ENCODE measurements around the gene TMEM253. TPM values are rescaled to one million over a fixed set of nuclear protein-coding genes. Genes with fewer than 3 reads are reported as not detected.
A peak's percentile ranks its signal among the peaks of the same experiment; 100 is the strongest.

Gene TMEM253
- total RNA-seq, 4 donors from 2014 or later: 0.94 TPM; not detected in 3

DNA sequence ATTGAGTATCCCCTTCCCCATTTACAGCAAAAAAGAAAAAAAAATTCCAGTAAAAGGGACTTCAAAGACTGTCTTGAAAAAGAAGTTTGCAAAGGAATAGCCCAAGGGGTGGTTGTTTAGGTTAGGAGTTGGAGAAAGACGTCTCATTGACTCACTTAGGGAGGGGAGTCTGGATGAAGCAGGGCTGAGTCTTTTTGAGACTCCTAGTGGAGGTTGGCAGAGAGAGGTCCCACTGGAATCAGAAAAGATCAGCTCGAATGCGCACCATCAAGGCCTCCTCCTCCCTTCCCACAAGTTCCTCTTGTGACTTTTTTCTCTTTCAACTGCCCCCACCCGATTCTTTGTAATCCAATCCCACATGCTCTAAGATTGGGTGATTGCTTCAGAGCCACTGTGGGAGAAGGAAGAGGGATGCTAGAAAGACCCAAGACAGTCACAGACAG, 28.8 kb upstream of the TMEM253 start:
- ATAC-seq: peak; percentile 38
- 0 to 26% methylated on average over 1 to 4 of the region's 4 CpGs for WGBS, 2 donors (ENCODE audit: low coverage in 1 of 2)
- Histone ChIP-seq H3K4me1 (peaks cover 0 to 47% (median 22%) of the 10 kb centered on the region in 3 donors), H3K27ac (peak overlapping the region; percentile 2 to 93 (median 88)), H3K27me3 (no peaks in the 10 kb centered on the region), H3K4me3 (peak overlapping the region; percentile 66 to 78), H3K9me3 (no peaks in the 10 kb centered on the region), H3K36me3 (peaks cover 0 to 43% of the 10 kb centered on the region in 2 donors)
- no peak for TF ChIP-seq EP300 (IDR thresholded peaks at IDR 0.05)
- no peak for TF ChIP-seq CTCF (IDR thresholded peaks at IDR 0.05)
- TF ChIP-seq POLR2A (IDR thresholded peaks at IDR 0.05): no peak
- no peak for TF ChIP-seq POLR2AphosphoS5 (IDR thresholded peaks at IDR 0.05)

- no peak overlapping the region for H3K4me3 ChIP-seq
- no peaks in the 10 kb centered on the region for H3K9me3 ChIP-seq
- no peak for ATAC-seq
- peak overlapping the region in 3 of 4 donors; percentile 88 to 93 (median 89) for H3K27ac ChIP-seq
- H3K36me3 ChIP-seq: peaks cover 0 to 51% of the 10 kb centered on the region in 2 donors
- WGBS, 2 donors (ENCODE audit: low coverage in 1 of 2): no CpG with 5 or more reads among the region's 9 CpGs
- H3K27me3 ChIP-seq: no peaks in the 10 kb centered on the region
- TF ChIP-seq POLR2A (IDR thresholded peaks at IDR 0.05) (no peak), CTCF (IDR thresholded peaks at IDR 0.05) (no peak), POLR2AphosphoS5 (IDR thresholded peaks at IDR 0.05) (no peak), EP300 (IDR thresholded peaks at IDR 0.05) (no peak)
- H3K4me1 ChIP-seq: peaks cover 0 to 47% (median 22%) of the 10 kb centered on the region in 3 donors
Observed at GRCh38 chr14:21072781-21073339, 28.0 kb upstream of the TMEM253 start.

- H3K4me1 ChIP-seq: peaks cover 0 to 40% (median 15%) of the 10 kb centered on the region in 3 donors
- no peaks in the 10 kb centered on the region for H3K9me3 ChIP-seq
- H3K4me3 ChIP-seq: no peak overlapping the region
- H3K27me3 ChIP-seq: no peaks in the 10 kb centered on the region
- no CpG with 5 or more reads among the region's 9 CpGs for WGBS, 2 donors (ENCODE audit: low coverage in 1 of 2)
- H3K27ac ChIP-seq: peak overlapping the region in 1 of 4 donors; percentile 0
- H3K36me3 ChIP-seq: peaks cover 0 to 62% of the 10 kb centered on the region in 2 donors
- ATAC-seq: no peak
- no peak for TF ChIP-seq CTCF (IDR thresholded peaks at IDR 0.05)
- TF ChIP-seq POLR2AphosphoS5 (IDR thresholded peaks at IDR 0.05): no peak
- no peak for TF ChIP-seq POLR2A (IDR thresholded peaks at IDR 0.05)
- TF ChIP-seq EP300 (IDR thresholded peaks at IDR 0.05): no peak
Observed at GRCh38 chr14:21073921-21074320, 26.9 kb upstream of the TMEM253 start.

DNA sequence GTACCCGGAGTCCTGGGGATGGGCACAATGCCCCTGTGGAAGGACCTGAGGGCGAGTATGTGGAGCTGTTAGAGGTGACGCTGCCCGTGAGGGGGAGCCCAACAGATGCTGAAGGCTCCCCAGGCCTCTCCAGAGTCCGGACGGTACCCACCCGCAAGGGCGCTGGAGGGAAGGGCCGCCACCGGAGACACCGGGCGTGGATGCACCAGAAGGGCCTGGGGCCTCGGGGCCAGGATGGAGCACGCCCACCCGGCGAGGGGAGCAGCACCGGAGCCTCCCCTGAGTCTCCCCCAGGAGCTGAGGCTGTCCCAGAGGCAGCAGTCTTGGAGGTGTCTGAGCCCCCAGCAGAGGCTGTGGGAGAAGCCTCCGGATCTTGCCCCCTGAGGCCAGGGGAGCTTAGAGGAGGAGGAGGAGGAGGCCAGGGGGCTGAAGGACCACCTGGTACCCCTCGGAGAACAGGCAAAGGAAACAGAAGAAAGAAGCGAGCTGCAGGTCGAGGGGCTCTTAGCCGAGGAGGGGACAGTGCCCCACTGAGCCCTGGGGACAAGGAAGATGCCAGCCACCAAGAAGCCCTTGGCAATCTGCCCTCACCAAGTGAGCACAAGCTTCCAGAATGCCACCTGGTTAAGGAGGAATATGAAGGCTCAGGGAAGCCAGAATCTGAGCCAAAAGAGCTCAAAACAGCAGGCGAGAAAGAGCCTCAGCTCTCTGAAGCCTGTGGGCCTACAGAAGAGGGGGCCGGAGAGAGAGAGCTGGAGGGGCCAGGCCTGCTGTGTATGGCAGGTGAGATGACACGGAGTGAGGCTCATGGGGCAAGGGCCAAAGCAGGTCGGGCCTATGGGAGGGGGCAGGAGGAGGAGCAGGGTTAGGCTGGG, 26.2 kb upstream of the TMEM253 start:
- Histone ChIP-seq H3K36me3 (peaks cover 0 to 69% of the 10 kb centered on the region in 2 donors), H3K9me3 (no peaks in the 10 kb centered on the region), H3K4me1 (peaks cover 0 to 32% (median 8%) of the 10 kb centered on the region in 3 donors), H3K4me3 (no peak overlapping the region), H3K27me3 (no peaks in the 10 kb centered on the region), H3K27ac (peak overlapping the region in 1 of 4 donors; percentile 0)
- 67 to 86% methylated on average over 2 to 7 of the region's 26 CpGs for WGBS, 2 donors (ENCODE audit: low coverage in 1 of 2)
- TF ChIP-seq POLR2A (IDR thresholded peaks at IDR 0.05) (no peak), CTCF (IDR thresholded peaks at IDR 0.05) (no peak), POLR2AphosphoS5 (IDR thresholded peaks at IDR 0.05) (no peak), EP300 (IDR thresholded peaks at IDR 0.05) (no peak)
- no peak for ATAC-seq
